ENCODE data around the gene ANXA6.

The ANXA6 gene

GRCh38 chr5:151066920-151067319, 90.7 kb downstream of the ANXA6 start:
- TF ChIP-seq ISL1 (CRISPR knock-in tag; IDR thresholded peaks at IDR 0.05) (no peak), SNAI2 (CRISPR knock-in tag; IDR thresholded peaks at IDR 0.05) (no peak), ZNF70 (CRISPR knock-in tag; IDR thresholded peaks at IDR 0.05) (no peak), TOX (CRISPR knock-in tag; IDR thresholded peaks at IDR 0.05; ENCODE audit: borderline replicate concordance) (no peak), CSRNP3 (CRISPR knock-in tag; IDR thresholded peaks at IDR 0.05) (no peak), BACH2 (CRISPR knock-in tag; IDR thresholded peaks at IDR 0.05; ENCODE audit: borderline replicate concordance) (no peak), ZNF565 (CRISPR knock-in tag; conservative IDR thresholded peaks at IDR 0.05; ENCODE audit: low read depth) (no peak), POU6F1 (CRISPR knock-in tag; IDR thresholded peaks at IDR 0.05; ENCODE audit: borderline replicate concordance, low read depth) (no peak), ARNTL (CRISPR knock-in tag; IDR thresholded peaks at IDR 0.05; ENCODE audit: borderline replicate concordance, low read depth) (no peak), CREB5 (CRISPR knock-in tag; IDR thresholded peaks at IDR 0.05; ENCODE audit: low read depth) (no peak), ZNF8 (CRISPR knock-in tag; IDR thresholded peaks at IDR 0.05) (no peak), GLIS3 (CRISPR knock-in tag; IDR thresholded peaks at IDR 0.05) (no peak), TCF4 (CRISPR knock-in tag; IDR thresholded peaks at IDR 0.05; ENCODE audit: borderline replicate concordance) (no peak), RARB (CRISPR knock-in tag; IDR thresholded peaks at IDR 0.05) (no peak), ZC3H10 (CRISPR knock-in tag; IDR thresholded peaks at IDR 0.05) (no peak), PATZ1 (CRISPR knock-in tag; IDR thresholded peaks at IDR 0.05; ENCODE audit: borderline replicate concordance) (no peak)
- no peak for ATAC-seq

- TF ChIP-seq POU6F1 (CRISPR knock-in tag; IDR thresholded peaks at IDR 0.05; ENCODE audit: borderline replicate concordance, low read depth) (no peak), BACH2 (CRISPR knock-in tag; IDR thresholded peaks at IDR 0.05; ENCODE audit: borderline replicate concordance) (no peak), TSHZ2 (CRISPR knock-in tag; IDR thresholded peaks at IDR 0.05) (no peak), ZNF8 (CRISPR knock-in tag; IDR thresholded peaks at IDR 0.05) (no peak), ZNF70 (CRISPR knock-in tag; IDR thresholded peaks at IDR 0.05) (no peak), PPARA (CRISPR knock-in tag; IDR thresholded peaks at IDR 0.05; ENCODE audit: borderline replicate concordance) (no peak), RARB (CRISPR knock-in tag; IDR thresholded peaks at IDR 0.05) (no peak), SNAI2 (CRISPR knock-in tag; IDR thresholded peaks at IDR 0.05) (no peak), CREB5 (CRISPR knock-in tag; IDR thresholded peaks at IDR 0.05; ENCODE audit: low read depth) (no peak), TOX (CRISPR knock-in tag; IDR thresholded peaks at IDR 0.05; ENCODE audit: borderline replicate concordance) (no peak), ZC3H10 (CRISPR knock-in tag; IDR thresholded peaks at IDR 0.05) (no peak), ISL1 (CRISPR knock-in tag; IDR thresholded peaks at IDR 0.05) (no peak), PATZ1 (CRISPR knock-in tag; IDR thresholded peaks at IDR 0.05; ENCODE audit: borderline replicate concordance) (no peak), ESRRG (CRISPR knock-in tag; IDR thresholded peaks at IDR 0.05) (no peak), GLIS3 (CRISPR knock-in tag; IDR thresholded peaks at IDR 0.05) (no peak), ZFP30 (CRISPR knock-in tag; IDR thresholded peaks at IDR 0.05) (no peak), OSR1 (CRISPR knock-in tag; IDR thresholded peaks at IDR 0.05) (no peak), CSDC2 (CRISPR knock-in tag; IDR thresholded peaks at IDR 0.05) (no peak), TCF4 (CRISPR knock-in tag; IDR thresholded peaks at IDR 0.05; ENCODE audit: borderline replicate concordance) (no peak)
- no peak for ATAC-seq
Measured at GRCh38 chr5:151065609-151066008, 92.0 kb downstream of the ANXA6 start.

Data from SK-N-SH treated with all-trans-retinoic acid at 6 μM for 48 hours (cell line).